PC-3 (cell line): ENCODE results near the gene HOXA10. TPM values are rescaled to one million over a fixed set of nuclear protein-coding genes. Genes with fewer than 3 reads are reported as not detected.
A peak's percentile ranks its signal among the peaks of the same experiment; 100 is the strongest.

ENCODE experiments used
- ATAC-seq: fragments of 200-7000 bp; cut with Tn5 transposase; 2 replicates; pipeline ENCODE4 v1.9.1; 2020; ENCODE audit warnings: mild to moderate bottlenecking, moderate library complexity
- BruUV-seq: library from RNA; stranded (reverse); fragments of 400-500 nt; replicated peaks from 2 replicates; lab custom pipeline; 2021; lab: Mats Ljungman, UMichigan
- CTCF ChIA-PET: fragments of 300-600 bp; sonication (Branson Sonifier 250); formaldehyde crosslinking; loops from one replicate; lab custom pipeline; 2022; ENCODE audit warnings: antibody characterized with exemption; lab: Charles Lee
- POLR2A ChIA-PET: fragments of 300-600 bp; sonication (Branson Sonifier 250); formaldehyde crosslinking; loops from one replicate; lab custom pipeline; 2022; ENCODE audit warnings: antibody characterized with exemption; ENCODE audit not compliant: unreplicated experiment; lab: Charles Lee
- DNase-seq: peaks from one replicate; pipeline ENCODE4 v3.0.0-alpha.2; 2015
- H2AFZ ChIP-seq: fragments of 300-600 bp; sonication (generic); 2 replicates; pipeline ENCODE4 v1.6.0; 2016; ENCODE audit warnings: antibody characterized with exemption, low read length
- H3F3A ChIP-seq: fragments of 300-600 bp; sonication (generic); one replicate; pipeline ENCODE4 v1.6.0; 2017; ENCODE audit warnings: antibody characterized with exemption, low read length, control low read depth, mild to moderate bottlenecking; ENCODE audit not compliant: unreplicated experiment
- H3K27ac ChIP-seq: fragments of 300-600 bp; sonication (generic); 2 replicates; pipeline ENCODE4 v1.5.1; 2016; ENCODE audit warnings: mild to moderate bottlenecking, low read length
- H3K27me3 ChIP-seq: fragments of 300-600 bp; sonication (generic); 2 replicates; pipeline ENCODE4 v1.6.1; 2016; ENCODE audit warnings: low read length, mixed read lengths
- H3K36me3 ChIP-seq: fragments of 300-600 bp; sonication (generic); 2 replicates; pipeline ENCODE4 v1.6.1; 2016; ENCODE audit warnings: low read depth, mixed run types, low read length, mixed read lengths
- H3K4me1 ChIP-seq: fragments of 300-600 bp; sonication (generic); 2 replicates; pipeline ENCODE4 v1.5.1; 2016; ENCODE audit warnings: low read length; ENCODE audit not compliant: insufficient read depth
- H3K4me2 ChIP-seq: fragments of 300-600 bp; sonication (generic); 2 replicates; pipeline ENCODE4 v1.6.0; 2016; ENCODE audit warnings: low read length
- H3K4me3 ChIP-seq: fragments of 300-600 bp; sonication (generic); 2 replicates; pipeline ENCODE4 v1.5.1; 2016; ENCODE audit warnings: mild to moderate bottlenecking, low read length, mixed read lengths
- H3K79me2 ChIP-seq: fragments of 300-600 bp; sonication (generic); 2 replicates; pipeline ENCODE4 v1.6.1; 2017; ENCODE audit warnings: low read length, mixed read lengths
- H3K9ac ChIP-seq: fragments of 300-600 bp; sonication (generic); 2 replicates; pipeline ENCODE4 v1.6.0; 2016; ENCODE audit warnings: mild to moderate bottlenecking, low read length
- H3K9me2 ChIP-seq: fragments of 300-600 bp; sonication (generic); replicated peaks from 2 replicates; pipeline ENCODE4 v1.6.1; 2016; ENCODE audit warnings: mixed run types, low read length, mixed read lengths
- H3K9me3 ChIP-seq: fragments of 300-600 bp; sonication (generic); 2 replicates; pipeline ENCODE4 v1.6.1; 2016; ENCODE audit warnings: low read length, mixed read lengths
- H4K20me1 ChIP-seq: fragments of 300-600 bp; sonication (generic); 2 replicates; pipeline ENCODE4 v1.6.1; 2016; ENCODE audit warnings: low read length, mixed read lengths
- EZH2 ChIP-seq: fragments of 300-600 bp; sonication (generic); IDR thresholded peaks from one replicate; pipeline ENCODE4 v1.6.1; 2017; ENCODE audit warnings: antibody characterized with exemption, mild to moderate bottlenecking, low read length; ENCODE audit not compliant: unreplicated experiment
- EZH2phosphoT487 ChIP-seq: fragments of 300-600 bp; sonication (generic); IDR thresholded peaks from 2 replicates; pipeline ENCODE4 v1.6.1; 2018; ENCODE audit warnings: mild to moderate bottlenecking, antibody characterized with exemption, low read length, borderline replicate concordance
- intact Hi-C: fragments of 100-400 bp; cut with micrococcal nuclease; formaldehyde crosslinking; loops from 2 replicates; pipeline ENCODE4 v1.9.0; 2023
- total RNA-seq: library from RNA; depleted of rRNA; stranded (reverse); fragments of >200 nt; gene quantifications from 2 replicates; pipeline ENCODE4 v1.2.3, GENCODE V29; 2014
- TF ChIP-seq, protein P1 (sequence below): fragments of 300-600 bp; sonication (generic); conservative IDR thresholded peaks from 2 replicates; pipeline ENCODE4 v1.5.1; 2017; ENCODE audit warnings: antibody characterized with exemption, low read depth, mild to moderate bottlenecking, low read length

The HOXA10 gene
- total RNA-seq, 1 experiment from 2014 or later, result 46.1 TPM

DNA sequence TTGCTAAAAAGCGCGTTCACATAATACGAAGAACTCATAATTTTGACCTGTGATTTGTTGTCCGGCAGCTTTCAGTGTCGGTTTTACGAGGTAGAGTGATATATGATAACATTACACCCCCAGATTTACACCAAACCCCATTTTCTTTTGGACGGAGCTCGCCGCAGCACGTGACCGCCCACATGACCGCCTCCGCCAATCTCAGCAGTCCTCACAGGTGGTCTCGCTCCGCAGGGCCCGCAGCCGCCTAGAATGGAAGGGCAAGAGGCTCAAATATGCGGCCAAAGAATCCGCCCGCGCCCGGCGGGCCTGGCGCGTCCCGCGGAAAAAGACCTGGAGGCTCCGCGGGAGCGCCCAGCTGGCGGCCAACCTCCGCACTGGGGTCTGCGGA, 17.6 kb downstream of the HOXA10 start, which contains the start of gene HOXA7:
HOXA7 (minus strand) TSS at position 168 of the 391 bp plus-strand sequence; CDS start at position 38, 130 bp downstream.
- H4K20me1 ChIP-seq, result no peaks in the 10 kb centered on the region
- ChIA-PET POLR2A (no interaction called here), CTCF (no interaction called here)
- H3K4me3 ChIP-seq, result peak within 1 kb of the TSS; percentile 79
- no peaks in the 10 kb centered on the region for H3F3A ChIP-seq
- no peaks in the 10 kb centered on the region for H3K9me2 ChIP-seq
- H3K36me3 ChIP-seq, result no peaks in the 10 kb centered on the region
- ATAC-seq (no peak), DNase-seq (no peak)
- H3K27ac ChIP-seq, result no peak within 1 kb of the TSS
- H3K4me1 ChIP-seq, result peaks cover 28% of the 10 kb centered on the region
- no peaks in the 10 kb centered on the region for H3K9me3 ChIP-seq
- H2AFZ ChIP-seq, result peak within 1 kb of the TSS; percentile 93
- H3K79me2 ChIP-seq, result peaks cover 21% of the 10 kb centered on the region
- intact Hi-C loops, result no loop called here
- peak within 1 kb of the TSS; percentile 94 for H3K4me2 ChIP-seq
- H3K27me3 ChIP-seq, result no peaks in the 10 kb centered on the region
- no peak for TF ChIP-seq EZH2
- no peak for TF ChIP-seq EZH2phosphoT487
- TF ChIP-seq, protein P1, sequence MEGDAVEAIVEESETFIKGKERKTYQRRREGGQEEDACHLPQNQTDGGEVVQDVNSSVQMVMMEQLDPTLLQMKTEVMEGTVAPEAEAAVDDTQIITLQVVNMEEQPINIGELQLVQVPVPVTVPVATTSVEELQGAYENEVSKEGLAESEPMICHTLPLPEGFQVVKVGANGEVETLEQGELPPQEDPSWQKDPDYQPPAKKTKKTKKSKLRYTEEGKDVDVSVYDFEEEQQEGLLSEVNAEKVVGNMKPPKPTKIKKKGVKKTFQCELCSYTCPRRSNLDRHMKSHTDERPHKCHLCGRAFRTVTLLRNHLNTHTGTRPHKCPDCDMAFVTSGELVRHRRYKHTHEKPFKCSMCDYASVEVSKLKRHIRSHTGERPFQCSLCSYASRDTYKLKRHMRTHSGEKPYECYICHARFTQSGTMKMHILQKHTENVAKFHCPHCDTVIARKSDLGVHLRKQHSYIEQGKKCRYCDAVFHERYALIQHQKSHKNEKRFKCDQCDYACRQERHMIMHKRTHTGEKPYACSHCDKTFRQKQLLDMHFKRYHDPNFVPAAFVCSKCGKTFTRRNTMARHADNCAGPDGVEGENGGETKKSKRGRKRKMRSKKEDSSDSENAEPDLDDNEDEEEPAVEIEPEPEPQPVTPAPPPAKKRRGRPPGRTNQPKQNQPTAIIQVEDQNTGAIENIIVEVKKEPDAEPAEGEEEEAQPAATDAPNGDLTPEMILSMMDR, result no peak
- H3K9ac ChIP-seq, result peak within 1 kb of the TSS; percentile 43
- BruUV-seq, result no TSS peak

DNA sequence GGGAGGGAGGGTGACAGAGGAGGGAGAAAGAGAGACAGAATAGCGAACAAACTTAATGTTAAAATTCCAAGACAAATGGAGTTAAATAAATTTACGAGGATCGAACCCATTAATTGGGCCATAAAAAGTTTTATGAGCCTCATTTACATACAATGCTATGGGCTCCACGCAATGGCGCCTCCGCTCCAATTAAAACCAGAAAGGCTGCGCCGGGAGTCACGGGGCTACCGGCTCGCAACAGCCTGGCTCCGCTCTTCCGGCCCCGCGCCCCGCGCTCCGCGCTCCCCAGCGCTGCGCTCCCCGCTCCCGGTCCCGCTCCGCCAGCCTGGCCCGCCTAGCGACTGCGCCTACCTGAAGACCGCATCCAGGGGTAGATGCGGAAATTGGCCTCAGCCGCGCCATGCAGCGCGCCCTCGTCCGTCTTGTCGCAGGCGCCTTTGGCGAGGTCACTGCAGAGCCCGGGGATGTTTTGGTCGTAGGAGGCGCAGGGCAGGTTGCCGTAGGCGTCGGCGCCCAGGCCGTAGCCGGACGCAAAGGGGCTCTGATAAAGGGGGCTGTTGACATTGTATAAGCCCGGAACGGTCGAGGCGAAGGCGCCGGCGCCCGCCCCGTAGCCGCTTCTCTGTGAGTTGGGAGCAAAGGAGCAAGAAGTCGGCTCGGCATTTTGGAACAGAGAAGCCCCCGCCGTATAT, 18.2 kb downstream of the HOXA10 start:
- Histone ChIP-seq H3K79me2 (peaks cover 26% of the 10 kb centered on the region), H3K27me3 (no peaks in the 10 kb centered on the region), H3F3A (no peaks in the 10 kb centered on the region), H3K4me2 (peak overlapping the region; percentile 94), H3K9me3 (no peaks in the 10 kb centered on the region), H4K20me1 (no peaks in the 10 kb centered on the region), H3K4me3 (peak overlapping the region; percentile 79), H3K9me2 (no peaks in the 10 kb centered on the region), H3K36me3 (no peaks in the 10 kb centered on the region), H3K27ac (no peak overlapping the region), H3K4me1 (peaks cover 28% of the 10 kb centered on the region), H2AFZ (peak overlapping the region; percentile 93), H3K9ac (peak overlapping the region; percentile 43)
- ChIA-PET CTCF (no interaction called here), POLR2A (interaction anchor here (1.0 kb wide), 1 partner anchor 59 kb away, joined by 5 read pairs; no protein-coding TSS in a partner anchor)
- DNase-seq, result peak; percentile 52
- no TSS peak for BruUV-seq
- TF ChIP-seq EZH2phosphoT487 (no peak), EZH2 (no peak)
- TF ChIP-seq, protein P1, result 0 out of 2 replicates have a peak, but pooled peaks have one; percentile 13
- ATAC-seq, result peak; percentile 4
- intact Hi-C loops, result no loop called here
